ENCODE measurements around the gene BHLHA15.
"Not testable (repeated sequence)": the region's sequence is repeated elsewhere in the genome, so short reads cannot be mapped to it uniquely, and the experiment has no call there.

The BHLHA15 gene

DNA sequence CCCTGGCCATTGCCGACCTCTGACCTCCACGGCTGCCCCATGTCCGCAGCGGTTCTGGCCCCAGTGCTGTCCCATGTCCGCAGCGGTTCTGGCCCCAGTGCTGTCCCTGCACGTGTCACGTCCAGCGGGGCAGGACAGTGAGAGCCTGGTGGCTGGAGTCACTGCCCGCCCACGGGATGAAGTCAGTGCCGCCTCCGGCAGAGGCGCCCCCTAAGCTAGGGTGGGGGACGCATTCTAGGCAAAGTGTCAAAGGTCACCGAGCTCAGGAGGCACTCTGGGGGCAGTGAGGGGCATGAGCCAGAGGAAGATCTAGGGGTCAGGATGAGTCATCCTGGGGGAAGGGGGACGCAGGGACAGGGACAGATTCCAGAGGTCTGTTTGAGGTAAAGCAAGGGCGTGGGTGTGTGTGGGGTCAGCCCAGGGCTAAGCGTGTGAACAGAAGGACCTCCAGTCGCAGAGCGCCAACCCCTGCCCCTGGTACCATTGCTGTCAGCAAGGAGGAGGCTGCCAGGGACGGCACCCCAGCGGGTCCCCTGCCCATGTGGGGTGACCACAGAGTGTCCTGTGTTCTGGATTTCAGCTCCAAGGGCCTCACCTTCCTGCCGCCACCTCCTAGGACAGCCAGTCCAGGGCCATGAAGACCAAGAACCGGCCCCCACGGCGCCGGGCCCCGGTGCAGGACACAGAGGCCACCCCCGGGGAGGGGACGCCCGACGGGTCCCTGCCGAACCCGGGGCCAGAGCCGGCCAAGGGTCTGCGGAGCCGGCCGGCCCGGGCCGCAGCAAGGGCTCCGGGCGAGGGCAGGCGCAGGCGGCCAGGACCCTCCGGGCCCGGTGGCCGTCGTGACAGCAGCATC is 665 bp downstream of the BHLHA15 start:
- Mint-ChIP-seq H3K4me3 (peak overlapping the region; percentile 52), H3K27me3 (no peaks in the 10 kb centered on the region), H3K9me3 (no peaks in the 10 kb centered on the region), H3K27ac (no peak overlapping the region), H3K36me3 (ENCODE audit: low read depth) (peaks cover 2% of the 10 kb centered on the region), H3K4me1 (peaks cover 8% of the 10 kb centered on the region)
- ATAC-seq (no peak), DNase-seq (no peak)

DNA sequence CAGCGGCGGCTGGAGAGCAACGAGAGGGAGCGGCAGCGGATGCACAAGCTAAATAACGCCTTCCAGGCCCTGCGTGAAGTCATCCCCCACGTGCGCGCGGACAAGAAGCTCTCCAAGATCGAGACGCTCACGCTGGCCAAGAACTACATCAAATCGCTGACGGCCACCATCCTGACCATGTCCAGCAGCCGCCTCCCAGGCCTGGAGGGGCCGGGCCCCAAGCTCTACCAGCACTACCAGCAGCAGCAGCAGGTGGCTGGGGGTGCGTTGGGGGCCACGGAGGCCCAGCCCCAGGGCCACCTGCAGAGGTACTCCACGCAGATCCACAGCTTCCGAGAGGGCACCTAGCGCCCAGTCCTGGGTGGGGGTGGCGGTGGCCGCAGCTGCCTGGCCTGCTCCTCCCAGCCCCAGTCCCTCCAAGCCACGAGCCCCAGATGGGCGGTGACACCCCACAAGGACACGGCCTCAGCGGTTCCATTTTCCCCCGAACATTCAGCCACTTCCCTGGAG is 1.3 kb downstream of the BHLHA15 start:
- no peak for ATAC-seq
- Mint-ChIP-seq H3K27me3 (no peaks in the 10 kb centered on the region), H3K4me1 (peaks cover 8% of the 10 kb centered on the region), H3K4me3 (no peak overlapping the region), H3K27ac (no peak overlapping the region), H3K9me3 (no peaks in the 10 kb centered on the region), H3K36me3 (ENCODE audit: low read depth) (no peaks in the 10 kb centered on the region)
- no peak for DNase-seq

DNA sequence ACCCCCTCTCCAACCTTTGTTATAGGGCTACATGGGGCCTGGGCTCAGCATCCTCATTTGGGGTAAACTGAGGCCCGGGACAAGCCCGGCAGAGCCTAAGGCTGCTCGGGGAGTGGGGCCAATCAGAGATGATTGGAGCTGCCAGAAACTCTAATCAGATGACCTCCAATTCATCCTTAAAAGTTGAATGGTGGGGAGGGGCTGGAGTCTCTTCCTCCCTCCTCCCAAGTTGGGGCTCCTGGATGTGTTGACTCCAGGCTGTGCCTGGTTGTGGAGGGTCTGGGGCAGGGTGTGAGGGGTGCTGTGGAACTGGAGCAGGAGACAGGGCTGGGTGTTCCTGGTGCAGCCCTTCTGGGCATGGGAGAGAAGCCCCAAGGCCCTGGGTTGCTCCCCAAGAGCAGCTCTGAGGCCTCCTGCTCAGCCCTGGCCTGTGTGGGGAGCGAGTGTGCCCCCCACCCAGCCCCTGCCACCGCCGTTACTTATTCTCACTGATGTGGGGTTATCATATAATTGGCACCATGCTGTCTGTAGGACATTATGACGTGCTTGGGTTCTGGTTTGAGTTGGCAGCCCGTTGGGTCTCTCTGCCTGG is 2.2 kb downstream of the BHLHA15 start:
- DNase-seq: no peak
- Mint-ChIP-seq H3K36me3 (ENCODE audit: low read depth) (peaks cover under 1% of the 10 kb centered on the region), H3K4me1 (peaks cover 11% of the 10 kb centered on the region), H3K9me3 (no peaks in the 10 kb centered on the region), H3K27ac (no peak overlapping the region), H3K4me3 (no peak overlapping the region), H3K27me3 (no peaks in the 10 kb centered on the region)
- no peak for ATAC-seq

DNA sequence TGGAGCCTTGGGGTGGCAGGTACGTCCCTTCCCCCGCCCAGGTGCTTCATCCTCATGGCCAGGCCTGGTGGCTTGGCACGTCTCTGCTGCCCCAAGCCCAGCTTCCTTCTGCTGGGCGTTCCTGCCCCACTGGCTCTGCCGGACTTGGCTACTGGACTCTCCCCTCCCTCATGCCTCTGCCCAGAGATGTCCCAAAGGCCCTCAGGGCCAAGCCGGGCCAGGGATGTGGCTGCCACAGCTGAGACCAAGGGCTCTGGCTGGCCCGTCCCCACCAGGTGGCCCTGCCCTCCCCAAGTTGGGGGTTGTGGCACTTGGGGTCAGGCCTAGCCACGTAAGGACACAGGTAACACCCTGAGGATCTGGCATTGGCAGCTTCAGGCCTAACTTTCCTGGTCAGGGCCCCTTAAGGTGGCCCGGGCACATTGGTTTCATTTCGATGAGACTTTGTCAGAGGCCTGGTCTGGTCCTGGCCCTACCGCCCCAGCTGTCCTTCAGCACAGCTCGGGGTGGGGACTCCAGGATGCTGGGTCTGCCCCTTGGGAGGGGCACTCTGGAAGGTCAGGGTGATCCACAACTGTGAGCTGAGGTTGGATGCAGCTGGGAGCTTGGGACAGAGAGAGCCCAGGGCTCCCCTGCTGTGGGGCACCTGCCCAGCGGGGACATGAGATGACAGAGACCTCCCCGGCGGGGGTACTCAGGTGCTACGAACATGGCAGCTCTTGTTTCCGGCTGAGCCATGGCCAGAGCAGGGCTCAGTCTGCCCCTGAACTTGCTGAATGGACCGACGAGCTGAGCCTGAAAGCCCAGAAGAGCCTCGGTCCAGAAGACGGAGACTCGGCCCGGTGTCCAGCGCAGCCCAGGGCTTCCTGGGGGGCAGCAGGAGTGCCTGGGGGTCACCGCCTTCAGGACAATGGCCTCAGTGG is 2.9 kb downstream of the BHLHA15 start:
- Mint-ChIP-seq H3K4me3 (no peak overlapping the region), H3K4me1 (peaks cover 17% of the 10 kb centered on the region), H3K27me3 (no peaks in the 10 kb centered on the region), H3K9me3 (no peaks in the 10 kb centered on the region), H3K27ac (no peak overlapping the region), H3K36me3 (ENCODE audit: low read depth) (peaks cover 3% of the 10 kb centered on the region)
- DNase-seq: no peak
- ATAC-seq: no peak

DNA sequence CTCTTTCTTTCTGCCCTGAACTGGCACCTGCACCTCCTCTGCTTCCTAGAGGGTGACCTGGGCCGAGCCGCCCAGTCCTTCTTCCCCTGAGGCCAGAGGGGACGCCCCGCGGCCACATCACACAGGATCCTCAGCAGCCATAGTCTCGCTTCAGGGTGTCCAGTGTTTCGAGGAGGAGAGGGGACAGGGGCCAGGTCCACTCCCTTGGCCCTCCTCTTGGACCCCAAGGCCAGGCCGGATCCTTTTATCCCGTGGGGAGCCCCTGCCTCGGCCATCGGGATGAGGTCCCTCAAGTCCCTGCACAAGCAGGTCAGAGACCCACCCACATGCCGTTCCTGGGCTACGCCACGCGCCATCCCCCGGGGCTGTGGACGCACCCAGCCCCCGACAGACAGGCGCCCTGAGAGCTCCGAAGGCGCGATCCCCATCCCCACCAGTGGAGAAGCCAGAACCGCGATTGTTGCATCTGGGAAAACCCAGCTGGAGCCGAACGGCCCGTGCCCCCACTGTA is 3.6 kb downstream of the BHLHA15 start:
- Mint-ChIP-seq H3K36me3 (ENCODE audit: low read depth) (peaks cover 3% of the 10 kb centered on the region), H3K9me3 (no peaks in the 10 kb centered on the region), H3K4me3 (no peak overlapping the region), H3K4me1 (peaks cover 18% of the 10 kb centered on the region), H3K27ac (no peak overlapping the region), H3K27me3 (no peaks in the 10 kb centered on the region)
- DNase-seq (no peak), ATAC-seq (no peak)

DNA sequence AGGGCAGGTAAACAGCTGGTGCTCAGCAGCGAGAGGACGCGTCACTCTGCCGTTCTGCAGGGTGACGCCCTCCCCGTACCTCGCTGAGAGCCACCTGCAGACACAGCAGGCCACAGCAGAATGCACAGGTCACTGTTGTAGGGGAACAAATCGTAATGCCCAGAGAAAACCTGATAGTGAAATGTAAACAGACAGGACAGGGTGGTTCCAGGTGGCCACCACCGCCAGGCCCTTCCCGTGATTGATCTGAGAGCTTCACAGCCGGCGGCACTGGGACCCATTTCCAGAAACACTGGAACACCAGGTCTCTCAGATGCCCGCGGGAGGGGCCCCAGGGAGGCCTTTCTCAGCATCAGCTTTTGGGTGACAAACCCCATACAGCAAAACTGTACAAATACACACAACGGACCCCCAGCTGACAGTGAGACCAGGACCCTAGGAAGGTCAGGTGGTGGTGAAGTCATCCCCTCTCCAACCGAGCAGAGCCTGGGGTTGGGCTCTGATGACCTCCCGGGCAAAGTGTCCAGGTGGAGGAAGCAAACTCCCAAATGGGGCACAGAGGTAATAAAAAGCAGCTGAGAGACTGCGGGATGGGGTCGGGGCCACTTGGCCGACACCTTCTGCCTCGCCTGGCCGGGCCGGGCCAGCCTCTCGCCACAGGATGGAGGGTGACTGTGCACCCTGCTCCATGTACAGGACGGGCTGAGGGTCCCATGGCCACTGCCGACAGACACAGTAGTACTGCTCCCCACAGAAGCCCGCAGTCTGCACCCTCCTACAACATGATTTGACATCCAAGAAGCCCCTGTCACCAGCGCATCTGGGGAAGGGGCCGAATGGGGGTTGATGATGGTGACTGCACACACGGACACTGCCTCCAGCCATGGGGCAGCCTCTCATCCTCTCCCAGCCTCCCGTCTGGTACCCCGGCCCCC is 4.6 kb downstream of the BHLHA15 start:
- Mint-ChIP-seq H3K9me3 (no peaks in the 10 kb centered on the region), H3K36me3 (ENCODE audit: low read depth) (peaks cover 3% of the 10 kb centered on the region), H3K4me3 (no peak overlapping the region), H3K27ac (no peak overlapping the region), H3K4me1 (peaks cover 17% of the 10 kb centered on the region), H3K27me3 (no peaks in the 10 kb centered on the region)
- ATAC-seq (no peak), DNase-seq (no peak)

DNA sequence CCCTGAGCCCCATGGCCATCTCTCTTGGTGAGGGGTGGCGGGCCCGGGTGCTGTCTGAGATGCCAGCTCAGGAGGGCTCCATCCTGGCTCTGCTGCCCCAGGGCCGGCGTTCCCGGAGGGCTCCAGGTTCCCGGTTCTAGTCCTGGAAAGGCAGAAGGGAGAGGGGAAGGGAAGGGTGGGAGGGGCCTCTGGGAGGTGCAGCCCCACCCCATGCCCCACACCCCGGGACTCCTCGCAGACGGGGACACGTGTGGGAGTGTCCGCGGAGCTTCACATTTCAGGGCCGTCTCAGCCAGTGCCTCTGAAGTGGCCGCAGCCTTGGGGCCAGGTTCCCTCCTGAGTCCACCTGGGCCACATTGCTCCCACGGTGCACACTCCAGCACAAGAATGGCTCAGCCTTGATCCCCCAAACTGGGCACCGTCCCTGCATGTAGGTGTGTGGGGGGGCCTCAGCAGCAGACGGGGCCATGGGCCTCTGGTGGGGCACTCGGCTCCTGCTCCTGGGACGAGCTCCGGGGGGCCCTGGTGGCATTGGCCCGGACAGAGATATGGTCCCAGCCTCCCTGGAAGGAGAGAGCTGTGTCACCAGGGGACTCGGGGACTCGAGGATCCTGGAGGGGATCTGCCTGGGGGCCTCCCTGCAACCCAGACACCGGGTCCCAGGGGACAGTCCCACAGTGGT is 5.8 kb downstream of the BHLHA15 start:
- no peak overlapping the region for H3K27ac Mint-ChIP-seq

DNA sequence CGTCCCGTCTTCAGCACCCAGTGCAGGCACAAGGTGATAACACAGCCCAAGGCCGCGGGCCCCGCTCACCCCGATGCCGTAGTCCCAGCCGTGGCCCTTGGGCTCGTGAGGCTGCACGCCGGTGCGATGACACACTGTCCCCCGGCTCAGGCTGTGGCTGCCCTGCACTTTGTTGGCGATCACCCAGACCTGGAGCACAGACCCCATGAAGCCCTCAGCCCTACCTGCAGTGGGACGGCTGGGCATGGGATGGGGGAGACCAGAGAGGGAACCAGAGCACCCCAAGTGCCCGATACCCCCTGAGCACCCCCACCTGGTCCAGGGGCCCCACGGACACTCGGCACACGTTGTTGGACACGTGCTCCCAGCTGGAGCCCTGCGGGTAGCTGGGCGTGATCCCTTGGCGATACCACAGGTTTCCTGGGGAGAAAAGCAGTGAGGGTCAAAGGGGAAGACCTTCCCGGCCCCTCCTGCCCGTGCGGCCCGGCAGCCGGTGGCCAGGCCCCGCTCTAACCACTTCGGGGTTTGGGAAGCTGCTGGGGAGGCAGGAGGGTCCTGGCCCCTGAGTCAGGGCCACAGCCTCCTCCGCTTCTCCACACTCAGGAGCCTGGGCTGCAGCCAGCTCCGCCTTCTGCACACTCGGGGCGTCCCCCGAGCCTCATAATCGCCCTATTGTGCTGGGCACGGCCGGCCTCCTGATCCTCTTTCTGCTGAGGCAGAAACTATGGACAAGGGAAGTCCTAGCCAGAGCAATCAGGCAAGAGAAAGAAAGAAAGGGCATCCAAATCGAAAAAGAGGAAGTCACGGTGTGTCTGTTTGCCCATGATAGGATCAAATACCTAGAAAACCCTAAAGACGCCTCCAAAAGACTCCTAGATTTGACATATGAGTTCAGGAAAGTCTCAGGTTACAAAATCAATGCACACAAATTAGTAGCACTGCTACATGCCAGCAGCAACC is 6.7 kb downstream of the BHLHA15 start:
- Mint-ChIP-seq H3K36me3 (ENCODE audit: low read depth) (peaks cover 8% of the 10 kb centered on the region), H3K4me1 (peaks cover 13% of the 10 kb centered on the region), H3K9me3 (no peaks in the 10 kb centered on the region), H3K4me3 (no peak overlapping the region), H3K27ac (no peak overlapping the region), H3K27me3 (no peaks in the 10 kb centered on the region)
- DNase-seq (no peak), ATAC-seq (no peak)

More for the DNA sequence above, 5.8 kb downstream of the BHLHA15 start:
- H3K9me3 Mint-ChIP-seq: no peaks in the 10 kb centered on the region
- ATAC-seq (no peak), DNase-seq (no peak)
- no peaks in the 10 kb centered on the region for H3K27me3 Mint-ChIP-seq
- peaks cover 8% of the 10 kb centered on the region for H3K36me3 Mint-ChIP-seq (ENCODE audit: low read depth)
- peaks cover 13% of the 10 kb centered on the region for H3K4me1 Mint-ChIP-seq
- H3K4me3 Mint-ChIP-seq: no peak overlapping the region

DNA sequence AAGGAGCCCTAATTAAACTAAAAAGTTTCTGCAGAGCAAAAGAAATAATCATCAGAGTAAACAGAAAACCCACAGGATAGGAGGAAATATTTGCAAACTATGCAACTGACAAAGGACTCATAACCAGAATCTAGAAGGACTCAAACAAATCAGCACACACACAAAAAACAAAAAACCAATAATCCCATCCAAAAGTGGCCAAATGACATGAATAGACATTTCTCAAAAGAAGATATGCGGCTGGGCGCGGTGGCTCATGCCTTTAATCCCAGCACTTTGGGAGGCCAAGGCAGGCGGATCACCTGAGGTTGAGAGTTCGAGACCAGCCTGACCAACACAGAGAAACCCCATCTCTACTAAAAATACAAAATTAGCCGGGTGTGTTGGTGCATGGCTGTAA is 8.1 kb downstream of the BHLHA15 start:
- not testable (repeated sequence) for ATAC-seq; H3K27me3 Mint-ChIP-seq; H3K9me3 Mint-ChIP-seq; DNase-seq; H3K4me3 Mint-ChIP-seq; H3K27ac Mint-ChIP-seq; H3K36me3 Mint-ChIP-seq (ENCODE audit: low read depth)
- peaks cover 13% of the 10 kb centered on the region for H3K4me1 Mint-ChIP-seq

DNA sequence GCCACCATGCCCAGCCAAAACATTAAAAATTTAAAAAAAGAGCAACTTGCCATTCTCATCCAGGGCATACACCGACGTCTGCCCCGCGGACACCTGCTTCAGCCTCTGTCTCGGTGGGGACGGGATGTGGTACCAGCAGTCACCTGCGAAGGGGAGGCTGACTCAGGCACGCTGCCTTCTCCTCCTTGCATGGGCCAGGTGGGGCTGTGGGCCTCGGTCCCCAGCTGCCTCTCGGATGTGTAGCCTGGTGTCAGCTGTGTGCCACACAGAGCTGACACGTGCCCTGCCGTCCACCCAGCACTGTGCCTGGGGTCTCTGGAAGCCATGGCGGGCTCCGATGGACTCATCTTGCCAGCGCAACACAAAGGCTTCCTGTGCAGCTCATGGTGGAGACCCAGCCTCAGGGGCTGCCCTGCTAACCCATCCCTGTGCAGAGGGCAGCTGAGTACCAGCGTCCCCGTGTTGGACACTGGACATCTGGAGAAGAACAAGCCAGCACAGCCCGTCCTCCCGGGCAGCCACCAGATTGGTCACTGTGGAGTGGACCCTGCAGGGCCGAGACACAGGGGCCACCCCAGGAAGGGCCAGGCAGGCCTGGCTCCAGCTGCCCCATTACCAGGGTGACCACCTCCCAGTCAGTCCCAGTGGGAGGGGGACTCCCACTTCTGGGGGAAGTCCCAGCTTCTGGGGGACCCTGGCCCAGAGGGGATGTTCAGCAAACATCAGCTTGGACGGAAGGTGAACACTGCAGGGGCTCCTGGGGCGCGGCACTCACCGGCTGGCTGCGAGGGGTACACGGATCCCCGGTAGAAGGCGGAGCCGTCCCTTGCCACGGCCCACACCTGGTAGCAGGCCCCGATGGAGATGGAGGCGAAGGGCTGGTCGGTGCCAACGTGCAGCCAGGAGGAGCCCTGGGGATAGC is 10.6 kb downstream of the BHLHA15 start:
- H3K36me3 Mint-ChIP-seq (ENCODE audit: low read depth): peaks cover 14% of the 10 kb centered on the region
- H3K27ac Mint-ChIP-seq: no peak overlapping the region
- no peak overlapping the region for H3K4me3 Mint-ChIP-seq
- H3K27me3 Mint-ChIP-seq: no peaks in the 10 kb centered on the region
- H3K9me3 Mint-ChIP-seq: no peaks in the 10 kb centered on the region
- H3K4me1 Mint-ChIP-seq: peaks cover 13% of the 10 kb centered on the region
- ATAC-seq (no peak), DNase-seq (no peak)

DNA sequence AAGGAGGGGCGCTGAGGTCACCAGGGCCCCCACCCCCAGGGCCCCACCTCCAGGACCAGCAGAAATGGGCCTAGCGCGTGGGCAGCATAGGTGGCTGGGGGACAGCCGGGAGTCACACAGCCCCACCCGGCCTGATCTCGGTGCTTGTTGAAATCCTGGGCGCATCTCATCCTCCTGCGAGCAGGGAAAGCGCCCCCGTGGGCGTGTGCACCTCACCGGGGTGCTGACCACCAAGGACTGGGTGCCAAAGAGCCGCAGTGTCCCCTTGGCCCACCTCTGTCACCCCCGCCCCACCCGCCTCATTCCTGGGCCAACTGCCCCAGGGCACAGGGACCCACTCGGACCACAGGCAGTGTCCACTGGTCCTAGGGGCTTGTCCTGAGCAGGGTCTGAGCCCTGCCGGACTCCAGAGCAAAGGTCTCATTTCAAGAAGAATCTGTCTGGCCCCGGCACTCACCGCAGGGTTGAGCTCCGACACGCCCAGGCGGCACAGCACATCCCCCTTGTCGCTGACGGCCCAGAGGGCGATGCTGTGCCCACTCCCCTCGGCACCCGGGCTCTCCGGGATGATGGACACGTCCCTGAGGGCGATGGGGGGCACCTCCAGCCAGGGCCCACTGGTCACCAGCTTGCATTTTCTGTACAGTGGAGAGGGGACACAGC is 11.4 kb downstream of the BHLHA15 start:
- no peak for DNase-seq
- Mint-ChIP-seq H3K36me3 (ENCODE audit: low read depth) (peaks cover 14% of the 10 kb centered on the region), H3K4me3 (no peak overlapping the region), H3K27me3 (no peaks in the 10 kb centered on the region), H3K4me1 (peaks cover 13% of the 10 kb centered on the region), H3K27ac (no peak overlapping the region), H3K9me3 (no peaks in the 10 kb centered on the region)
- ATAC-seq: no peak

Measured in activated naive CD8-positive, alpha-beta T cell treated with anti-CD3 and anti-CD28 coated beads, Interleukin-2, amount 50 U/mL, for 24 hours (primary cell).